SK-N-SH treated with all-trans-retinoic acid at 6 μM for 48 hours (cell line): ENCODE results near the gene RBMS3.

ENCODE experiments used
- CSDC2 ChIP-seq: fragments of 250-450 bp; sonication (Bioruptor Pico); IDR thresholded peaks from 2 replicates; pipeline ENCODE4 v1.5.0; 2020; ENCODE audit warnings: mild to moderate bottlenecking, moderate library complexity
- ZC3H10 ChIP-seq: fragments of 250-450 bp; sonication (Bioruptor Pico); IDR thresholded peaks from 2 replicates; pipeline ENCODE4 v1.5.1; 2021; ENCODE audit warnings: mild to moderate bottlenecking, moderate library complexity

- TF ChIP-seq ZC3H10 (CRISPR knock-in tag) (no peak), CSDC2 (CRISPR knock-in tag) (no peak)
Observed at GRCh38 chr3:29427266-29428103, 146.6 kb downstream of the RBMS3 start.
